Keratinocyte (primary cell): ENCODE data around the gene CISTR. TPM values are rescaled to one million over a fixed set of nuclear protein-coding genes. Genes with fewer than 3 reads are reported as not detected.

Experiments used
- DNase-seq: peaks from one replicate; pipeline ENCODE4 v3.0.0-alpha.2; 2011; ENCODE audit warnings: low read depth, missing footprints, low spot score
- FAIRE-seq: peaks from 2 replicates; lab custom pipeline; 2011; peaks lifted over from hg19 to GRCh38; lab: Jason Lieb, UNC
- H2AFZ ChIP-seq: 2 replicates; pipeline ENCODE4 v1.6.0; 2012; ENCODE audit warnings: low read length, control low read depth, inconsistent platforms; ENCODE audit not compliant: control insufficient read depth
- H3K27ac ChIP-seq: 2 replicates; pipeline ENCODE4 v1.5.1; 2011; ENCODE audit warnings: low read length; ENCODE audit not compliant: control insufficient read depth, insufficient read depth
- H3K27me3 ChIP-seq: 3 replicates; pipeline ENCODE4 v1.6.0; 2011; ENCODE audit warnings: low read length; ENCODE audit not compliant: control insufficient read depth, insufficient read depth; ENCODE audit errors: extremely low read depth
- H3K36me3 ChIP-seq, 2 experiments: 2 replicates in 1 of 2; 3 replicates in 1 of 2; pipeline ENCODE4 v1.5.1; 2011; ENCODE audit warnings: low read length in 2 of 2, mild to moderate bottlenecking in 1 of 2; ENCODE audit not compliant: control insufficient read depth in 2 of 2, insufficient read depth in 2 of 2; ENCODE audit errors: extremely low read depth in 1 of 2
- H3K4me1 ChIP-seq: 3 replicates; pipeline ENCODE4 v1.5.1; 2011; ENCODE audit warnings: low read length; ENCODE audit not compliant: control insufficient read depth, insufficient read depth; ENCODE audit errors: extremely low read depth
- H3K4me2 ChIP-seq: 3 replicates; pipeline ENCODE4 v1.6.0; 2011; ENCODE audit warnings: low read depth, low read length; ENCODE audit not compliant: control insufficient read depth, insufficient read depth; ENCODE audit errors: extremely low read depth
- H3K4me3 ChIP-seq, 3 experiments: fragments of 200-600 bp in 1 of 3; sonication (generic) in 1 of 3; 2 replicates in 2 of 3; 3 replicates in 1 of 3; pipeline ENCODE4 v1.5.1; 2011 to 2016; ENCODE audit warnings: low read length in 3 of 3, mild to moderate bottlenecking in 3 of 3, control low read depth in 2 of 3, inconsistent platforms in 1 of 3, low read depth in 1 of 3, mixed read lengths in 1 of 3, mixed run types in 1 of 3, moderate library complexity in 1 of 3; ENCODE audit not compliant: control insufficient read depth in 2 of 3, insufficient read depth in 2 of 3; ENCODE audit errors: extremely low read depth in 1 of 3
- H3K79me2 ChIP-seq: 2 replicates; pipeline ENCODE4 v1.6.0; 2012; ENCODE audit warnings: low read length; ENCODE audit not compliant: control insufficient read depth, insufficient read depth
- H3K9ac ChIP-seq: 3 replicates; pipeline ENCODE4 v1.6.0; 2011; ENCODE audit warnings: low read length; ENCODE audit not compliant: control insufficient read depth, insufficient read depth; ENCODE audit errors: extremely low read depth
- H3K9me1 ChIP-seq: 3 replicates; pipeline ENCODE4 v1.6.0; 2011; ENCODE audit warnings: low read length; ENCODE audit not compliant: control insufficient read depth, insufficient read depth; ENCODE audit errors: extremely low read depth
- H3K9me3 ChIP-seq: 2 replicates; pipeline ENCODE4 v1.5.1; 2012; ENCODE audit warnings: low read depth, low read length; ENCODE audit not compliant: control insufficient read depth
- H4K20me1 ChIP-seq: 3 replicates; pipeline ENCODE4 v1.6.0; 2011; ENCODE audit warnings: low read length; ENCODE audit not compliant: control insufficient read depth, insufficient read depth; ENCODE audit errors: extremely low read depth
- EZH2 ChIP-seq: IDR thresholded peaks from one replicate; pipeline ENCODE4 v1.6.1; 2012; ENCODE audit warnings: inconsistent platforms, mild to moderate bottlenecking, low read length, moderate library complexity
- dilution Hi-C: fragments of 300-500 bp; cut with MboI; formaldehyde crosslinking; loops from one replicate; pipeline ENCODE4 v1.7.0; 2020; ENCODE audit warnings: low sequenced_read_pairs; ENCODE audit not compliant: extremely low pct_ligation_motif_present
- polyA plus RNA-seq, 5 experiments: library from polyadenylated mRNA; depleted of rRNA in 3 of 5; stranded (reverse) in 3 of 5; stranded (forward) in 1 of 5; unstranded in 1 of 5; fragments of >200 nt; gene quantifications; 1 replicate in 1 of 5; 2 replicates in 3 of 5; 3 replicates in 1 of 5; pipeline versions ENCODE4 v1.2.1 to v1.2.3, GENCODE V29; 2011 to 2012; ENCODE audit warnings: missing spikeins in 2 of 5, low read depth in 1 of 5, low replicate concordance in 1 of 5
- TF ChIP-seq, protein P1 (sequence below), 3 experiments: IDR thresholded peaks in 1 of 3; conservative IDR thresholded peaks in 1 of 3; optimal IDR thresholded peaks in 1 of 3; 2 replicates in 2 of 3; 3 replicates in 1 of 3; pipeline versions ENCODE3 to v1.5.1; 2011; ENCODE audit warnings: low read length in 3 of 3, mild to moderate bottlenecking in 3 of 3, moderate library complexity in 2 of 3, control low read depth in 1 of 3, inconsistent platforms in 1 of 3; ENCODE audit not compliant: insufficient read depth in 2 of 3; ENCODE audit errors: extremely low read depth in 1 of 3

CISTR gene
- polyA plus RNA-seq, 1 donor (not counting 4 experiments of a cell fraction or from before 2014, with no cell fraction given) = not detected

DNA sequence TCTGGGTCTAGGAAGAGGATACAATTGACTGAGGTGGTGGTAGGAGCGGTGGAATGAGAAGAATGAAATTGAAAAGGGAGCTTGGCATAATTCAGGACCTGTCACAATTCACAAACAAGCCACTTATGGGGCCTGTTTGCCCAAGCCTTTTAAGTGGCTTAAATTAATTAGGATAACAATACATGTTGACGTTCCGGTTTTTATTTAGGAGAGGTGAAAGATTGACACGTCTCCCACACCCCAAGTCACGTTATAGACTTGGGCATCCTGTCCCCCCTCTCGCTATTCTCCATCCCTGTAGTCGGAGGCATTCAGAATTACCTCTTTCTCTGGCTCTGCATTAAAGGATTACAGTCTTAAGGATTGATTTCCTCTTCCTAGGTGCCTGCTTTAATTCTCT lies 23.6 kb downstream of the CISTR start:
- H3K27ac ChIP-seq = no peak overlapping the region
- dilution Hi-C loops = no loop called here

DNA sequence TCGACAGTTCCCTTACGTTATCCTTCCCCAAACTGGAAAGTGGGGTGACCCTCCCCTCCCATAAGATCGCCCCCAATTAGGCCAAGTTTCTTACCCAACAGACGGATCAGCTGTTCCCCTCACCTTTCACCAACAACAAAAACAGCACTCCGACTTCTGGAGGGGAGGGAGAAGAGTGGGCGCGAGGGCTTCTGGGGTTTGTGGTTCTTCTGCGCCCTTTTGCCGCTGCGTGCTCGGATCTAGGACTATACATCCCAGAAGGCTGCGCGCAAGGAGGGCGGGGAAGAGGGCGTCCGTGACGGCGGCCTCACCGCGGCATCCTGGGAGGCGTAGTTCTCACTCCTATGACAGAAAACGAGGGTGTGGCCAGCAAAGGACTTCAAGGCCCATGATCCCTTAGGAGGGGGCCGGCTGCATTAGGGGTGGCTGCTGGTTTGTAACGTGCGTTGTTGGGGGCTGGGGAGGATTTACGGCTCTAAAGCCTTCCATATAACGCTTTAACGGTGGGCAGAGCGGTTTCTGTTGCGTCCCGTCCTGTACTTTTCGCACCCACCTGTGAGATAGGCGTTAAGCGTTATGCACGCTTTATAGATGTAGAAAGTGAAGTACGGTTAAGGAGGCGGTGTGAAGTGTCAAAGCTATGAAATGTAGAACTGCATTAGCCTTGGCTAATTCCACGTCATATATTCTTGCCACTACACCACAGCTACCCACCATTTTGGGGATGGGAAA lies 24.3 kb downstream of the CISTR start, which contains the start of gene CALCOCO1:
TSS of gene CALCOCO1 (minus strand) at position 143 of the 732 bp plus-strand sequence. CDS start 2,210 bp downstream, outside the sequence.
- H3K4me1 ChIP-seq = peaks cover 18% of the 10 kb centered on the region
- FAIRE-seq = peak; percentile 86
- H3K9me3 ChIP-seq = no peaks in the 10 kb centered on the region
- H3K27me3 ChIP-seq = no peaks in the 10 kb centered on the region
- H3K79me2 ChIP-seq = no peaks in the 10 kb centered on the region
- H3K4me3 ChIP-seq = peak within 1 kb of the TSS; percentile 70 to 96 (median 87)
- peak within 1 kb of the TSS; percentile 97 for H2AFZ ChIP-seq
- peak within 1 kb of the TSS; percentile 86 for H3K9ac ChIP-seq
- peak within 1 kb of the TSS; percentile 98 for H3K4me2 ChIP-seq
- peaks cover 0 to 14% of the 10 kb centered on the region in 2 experiments for H3K36me3 ChIP-seq
- dilution Hi-C loops = no loop called here
- peak within 1 kb of the TSS; percentile 76 for H3K27ac ChIP-seq
- TF ChIP-seq EZH2 = no peak
- TF ChIP-seq, protein P1, sequence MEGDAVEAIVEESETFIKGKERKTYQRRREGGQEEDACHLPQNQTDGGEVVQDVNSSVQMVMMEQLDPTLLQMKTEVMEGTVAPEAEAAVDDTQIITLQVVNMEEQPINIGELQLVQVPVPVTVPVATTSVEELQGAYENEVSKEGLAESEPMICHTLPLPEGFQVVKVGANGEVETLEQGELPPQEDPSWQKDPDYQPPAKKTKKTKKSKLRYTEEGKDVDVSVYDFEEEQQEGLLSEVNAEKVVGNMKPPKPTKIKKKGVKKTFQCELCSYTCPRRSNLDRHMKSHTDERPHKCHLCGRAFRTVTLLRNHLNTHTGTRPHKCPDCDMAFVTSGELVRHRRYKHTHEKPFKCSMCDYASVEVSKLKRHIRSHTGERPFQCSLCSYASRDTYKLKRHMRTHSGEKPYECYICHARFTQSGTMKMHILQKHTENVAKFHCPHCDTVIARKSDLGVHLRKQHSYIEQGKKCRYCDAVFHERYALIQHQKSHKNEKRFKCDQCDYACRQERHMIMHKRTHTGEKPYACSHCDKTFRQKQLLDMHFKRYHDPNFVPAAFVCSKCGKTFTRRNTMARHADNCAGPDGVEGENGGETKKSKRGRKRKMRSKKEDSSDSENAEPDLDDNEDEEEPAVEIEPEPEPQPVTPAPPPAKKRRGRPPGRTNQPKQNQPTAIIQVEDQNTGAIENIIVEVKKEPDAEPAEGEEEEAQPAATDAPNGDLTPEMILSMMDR (optimal IDR thresholded peaks at IDR 0.05 in 1 of 3, IDR thresholded peaks at IDR 0.05 in 1 of 3, conservative IDR thresholded peaks at IDR 0.05 in 1 of 3; ENCODE audit: extremely low read depth in 1 of 3, insufficient read depth in 2 of 3, low read length in 3 of 3) = no peak
- peak; percentile 72 for DNase-seq
- H3K9me1 ChIP-seq = no peaks in the 10 kb centered on the region
- no peaks in the 10 kb centered on the region for H4K20me1 ChIP-seq

More for the DNA sequence above, 23.6 kb downstream of the CISTR start:
- H3K4me3 ChIP-seq = peak overlapping the region in 1 of 3 experiments; percentile 92
- H3K4me2 ChIP-seq = peak overlapping the region; percentile 98
- FAIRE-seq (no peak), DNase-seq (no peak)
- H3K9ac ChIP-seq = peak overlapping the region; percentile 70
- H4K20me1 ChIP-seq = no peaks in the 10 kb centered on the region
- no peaks in the 10 kb centered on the region for H3K9me1 ChIP-seq
- no peak for TF ChIP-seq EZH2
- TF ChIP-seq, protein P1 (optimal IDR thresholded peaks at IDR 0.05 in 1 of 3, IDR thresholded peaks at IDR 0.05 in 1 of 3, conservative IDR thresholded peaks at IDR 0.05 in 1 of 3; ENCODE audit: extremely low read depth in 1 of 3, insufficient read depth in 2 of 3, low read length in 3 of 3) = no peak
- H3K4me1 ChIP-seq = peaks cover 18% of the 10 kb centered on the region
- H3K9me3 ChIP-seq = no peaks in the 10 kb centered on the region
- peaks cover 0 to 10% of the 10 kb centered on the region in 2 experiments for H3K36me3 ChIP-seq
- no peaks in the 10 kb centered on the region for H3K27me3 ChIP-seq
- H3K79me2 ChIP-seq = no peaks in the 10 kb centered on the region
- H2AFZ ChIP-seq = peak overlapping the region; percentile 97
